Measurements from ENCODE around the gene MRPL36. TPM values are rescaled to one million over a fixed set of nuclear protein-coding genes. Genes with fewer than 3 reads are reported as not detected.

Gene MRPL36
- total RNA-seq, 1 donor: 26.7 TPM

DNA sequence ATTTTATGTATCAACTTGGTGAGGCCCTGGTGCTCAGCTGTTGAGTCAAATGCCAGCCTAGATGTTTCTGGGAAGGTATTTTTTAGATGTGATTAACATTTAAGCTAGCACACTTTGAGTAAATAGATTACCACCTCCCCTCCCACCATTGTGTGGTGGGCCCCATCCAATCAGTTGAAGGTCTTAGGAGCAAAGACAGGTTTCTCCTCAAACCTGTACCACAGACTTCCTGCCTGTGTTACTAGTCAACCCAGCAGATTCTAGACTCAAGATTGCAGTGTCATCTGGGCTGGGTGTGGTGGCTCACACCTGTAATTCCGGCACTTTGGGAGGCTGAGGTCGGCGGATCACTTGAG lies 33.8 kb downstream of the MRPL36 start:
- DNase-seq (ENCODE audit: low read depth in 2 of 3, low spot score in 2 of 3): no peak

DNA sequence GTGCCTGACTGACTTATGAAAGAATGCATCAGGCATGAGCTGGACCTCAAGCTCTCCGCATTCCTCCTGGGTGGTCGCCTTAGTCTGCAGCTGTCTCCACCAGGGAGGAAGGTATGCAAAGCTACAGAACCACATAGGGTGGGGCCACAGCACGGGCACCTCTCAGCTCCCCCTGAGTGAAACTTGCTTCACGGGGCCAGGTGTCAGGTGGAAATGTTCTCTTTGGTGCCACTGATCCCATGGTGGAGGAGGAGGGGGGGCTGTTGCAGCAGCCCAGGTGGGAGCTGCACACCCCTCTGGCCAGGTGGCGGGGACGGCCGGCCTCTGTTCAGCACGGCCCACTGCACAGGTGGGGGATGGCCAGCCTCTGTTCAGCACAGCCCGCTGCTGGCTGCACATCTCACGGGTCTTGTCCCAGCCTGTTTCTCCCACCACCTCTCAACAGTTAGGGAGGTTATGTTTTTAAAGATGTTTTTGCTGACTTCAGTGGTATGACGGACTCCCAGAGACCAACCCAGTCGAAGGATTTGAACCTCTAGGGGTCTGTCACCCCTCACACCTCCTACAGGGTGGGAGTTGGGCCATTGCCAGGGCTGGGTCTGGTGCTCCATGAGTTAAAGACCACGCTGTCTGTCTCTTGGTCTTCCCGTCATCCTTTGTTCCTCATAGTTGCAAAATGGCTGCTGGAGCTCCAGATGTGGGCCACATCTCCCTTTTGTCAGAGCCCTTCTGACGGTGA lies 34.3 kb downstream of the MRPL36 start:
- no peak for DNase-seq (ENCODE audit: low read depth in 2 of 3, low spot score in 2 of 3)

DNA sequence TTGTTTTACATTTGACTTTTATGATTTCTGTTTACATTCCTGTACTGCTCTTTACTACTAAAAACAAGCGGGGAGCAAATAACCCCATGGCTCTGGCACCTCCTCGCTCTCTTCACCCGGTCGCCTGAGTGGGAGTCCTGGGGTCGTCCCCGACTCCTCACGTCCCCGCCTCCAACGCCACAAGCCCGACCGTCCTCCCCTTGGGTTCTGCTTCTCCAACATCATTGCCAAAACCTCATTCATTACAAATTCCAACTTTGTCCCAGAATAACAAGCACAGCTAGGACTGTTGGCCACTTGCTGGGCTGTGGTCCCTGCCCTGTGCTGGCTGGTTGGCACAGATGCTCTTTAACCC lies 35.1 kb downstream of the MRPL36 start:
- DNase-seq (ENCODE audit: low read depth in 2 of 3, low spot score in 2 of 3): no peak

DNA sequence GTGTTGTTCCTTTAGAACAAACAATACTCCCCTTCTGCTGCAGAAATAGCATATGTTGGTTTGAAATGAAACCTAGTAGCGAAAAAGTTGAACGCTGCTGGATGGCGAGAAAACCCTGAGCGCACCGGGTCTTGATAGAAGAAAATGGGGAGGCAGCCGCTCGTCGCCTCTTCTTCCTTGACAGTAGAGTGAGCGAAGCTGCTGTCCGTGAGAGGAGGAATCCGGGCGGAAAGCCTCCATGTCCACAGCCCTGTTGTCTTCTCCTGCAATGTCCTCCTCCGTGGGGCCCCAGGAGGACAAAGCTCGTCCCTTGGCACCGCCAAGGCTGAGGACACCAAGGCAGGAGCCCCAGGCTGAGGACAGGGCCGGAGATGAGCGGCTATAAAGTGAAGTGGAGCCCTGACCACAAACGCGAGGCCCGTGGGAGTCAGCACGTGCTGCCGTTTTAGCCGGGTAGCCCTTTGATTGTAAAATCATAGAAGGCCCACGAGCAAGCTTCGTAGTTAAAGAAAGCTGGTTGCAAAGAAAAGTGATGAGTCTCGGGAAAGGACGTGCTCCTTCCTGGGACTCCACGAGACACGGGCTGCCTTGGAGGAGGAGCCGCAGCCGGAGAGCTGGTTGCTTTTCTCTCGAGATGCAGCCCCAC lies 35.6 kb downstream of the MRPL36 start:
- DNase-seq (ENCODE audit: low read depth in 2 of 3, low spot score in 2 of 3): no peak

DNA sequence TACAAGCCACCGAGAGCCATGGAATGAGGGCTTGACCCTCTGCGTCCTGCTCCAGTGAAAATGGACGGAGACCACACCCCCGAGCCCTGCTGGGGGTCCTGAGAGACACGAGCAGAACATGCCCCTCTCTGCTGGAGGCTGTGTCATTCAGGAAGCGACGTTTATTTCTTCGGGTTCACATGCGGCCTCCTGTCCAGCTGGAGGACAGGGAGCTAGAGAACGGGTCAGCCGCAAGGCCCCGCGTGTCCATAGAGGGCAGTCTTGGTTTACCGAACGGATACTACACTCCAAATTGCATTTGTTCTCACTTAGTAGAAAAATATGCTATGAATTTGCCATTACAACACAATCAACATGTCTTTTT lies 36.1 kb downstream of the MRPL36 start:
- DNase-seq (ENCODE audit: low read depth in 2 of 3, low spot score in 2 of 3): peak in 2 of 3 donors; percentile 13 to 38

DNA sequence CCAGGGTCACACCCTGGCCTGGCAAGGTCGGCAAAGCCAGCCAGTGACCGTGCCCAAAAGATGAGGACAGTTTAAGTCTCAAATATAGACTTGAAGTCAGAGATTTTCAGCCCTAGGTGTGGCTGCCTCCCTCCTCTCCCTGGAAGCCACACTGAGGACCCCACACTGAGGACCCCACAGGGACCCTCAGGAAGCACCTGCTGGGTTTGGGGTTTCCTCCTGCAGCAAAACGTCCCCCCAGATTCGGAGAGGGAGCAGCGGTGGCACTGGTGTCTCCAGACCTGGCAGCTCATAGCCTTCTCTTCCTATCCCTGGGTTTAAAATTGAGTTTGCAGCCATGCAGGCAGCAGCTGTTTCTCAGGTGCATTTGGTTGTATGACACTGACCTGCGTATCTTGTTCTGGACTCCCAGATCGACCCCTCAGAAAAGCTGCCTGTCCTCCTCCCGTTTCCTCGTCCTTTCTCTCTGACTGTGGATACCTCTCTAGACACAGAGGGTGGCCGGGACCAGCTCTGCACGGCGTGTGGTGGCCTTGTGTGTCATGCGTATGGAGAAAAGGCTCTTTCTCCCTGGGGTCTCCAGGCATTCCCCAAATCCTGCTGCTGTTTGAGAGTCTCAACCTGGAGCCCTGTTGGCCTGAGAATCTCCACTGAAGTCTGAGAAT lies 36.6 kb downstream of the MRPL36 start:
- DNase-seq (ENCODE audit: low read depth in 2 of 3, low spot score in 2 of 3): no peak

DNA sequence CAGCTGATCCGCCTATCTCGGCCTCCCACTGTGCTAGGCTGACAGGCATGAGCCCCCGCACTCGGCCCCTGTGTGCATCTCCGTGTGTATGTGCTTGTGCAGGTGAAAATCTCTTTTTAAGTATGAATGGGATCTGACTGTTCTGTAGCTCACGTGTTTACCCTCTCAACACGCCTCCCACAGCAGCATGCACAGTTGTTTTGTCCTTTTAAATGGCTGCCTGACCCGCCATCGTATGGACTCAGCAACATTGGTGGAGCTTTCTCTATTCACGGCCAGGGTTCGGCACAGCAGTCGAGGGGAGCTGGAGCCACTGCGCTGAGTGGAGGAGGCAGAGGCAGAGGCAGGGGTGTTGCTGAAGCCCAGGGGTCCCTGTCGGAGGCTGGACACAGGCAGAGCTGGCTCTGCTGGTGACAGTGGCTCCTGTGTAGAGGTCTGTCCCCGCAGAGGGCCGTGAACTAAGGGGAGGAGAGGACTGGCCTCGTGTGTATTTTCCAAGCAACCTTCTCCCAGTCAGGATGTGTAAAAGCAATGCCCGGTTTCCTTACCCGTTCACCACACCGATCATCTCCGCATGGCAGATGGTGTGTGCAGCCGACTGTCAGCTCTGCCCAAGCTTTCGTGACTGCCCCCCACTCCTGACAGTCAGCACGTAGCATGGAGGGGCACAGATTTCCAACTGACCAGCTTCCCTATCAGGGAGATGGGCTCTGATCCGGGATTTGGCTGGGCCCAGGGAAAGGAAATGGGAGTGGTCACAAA lies 37.3 kb downstream of the MRPL36 start:
- DNase-seq (ENCODE audit: low read depth in 2 of 3, low spot score in 2 of 3): no peak

DNA sequence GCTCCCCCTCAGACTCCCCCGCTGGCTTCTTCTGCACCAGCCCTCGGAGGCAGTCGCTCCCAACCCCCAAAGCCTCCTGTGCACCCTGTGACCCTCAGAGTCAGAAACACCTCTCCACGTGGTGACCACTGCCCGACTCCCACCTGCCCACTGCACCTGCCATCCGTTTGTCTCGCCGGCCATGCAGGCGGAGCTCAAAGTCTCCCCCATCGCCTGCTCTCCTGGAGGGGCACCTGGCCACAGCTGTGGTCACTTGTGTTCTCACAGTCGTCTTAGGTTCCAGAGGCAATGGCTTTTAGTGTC lies 38.2 kb downstream of the MRPL36 start:
- no peak for DNase-seq (ENCODE audit: low read depth in 2 of 3, low spot score in 2 of 3)

DNA sequence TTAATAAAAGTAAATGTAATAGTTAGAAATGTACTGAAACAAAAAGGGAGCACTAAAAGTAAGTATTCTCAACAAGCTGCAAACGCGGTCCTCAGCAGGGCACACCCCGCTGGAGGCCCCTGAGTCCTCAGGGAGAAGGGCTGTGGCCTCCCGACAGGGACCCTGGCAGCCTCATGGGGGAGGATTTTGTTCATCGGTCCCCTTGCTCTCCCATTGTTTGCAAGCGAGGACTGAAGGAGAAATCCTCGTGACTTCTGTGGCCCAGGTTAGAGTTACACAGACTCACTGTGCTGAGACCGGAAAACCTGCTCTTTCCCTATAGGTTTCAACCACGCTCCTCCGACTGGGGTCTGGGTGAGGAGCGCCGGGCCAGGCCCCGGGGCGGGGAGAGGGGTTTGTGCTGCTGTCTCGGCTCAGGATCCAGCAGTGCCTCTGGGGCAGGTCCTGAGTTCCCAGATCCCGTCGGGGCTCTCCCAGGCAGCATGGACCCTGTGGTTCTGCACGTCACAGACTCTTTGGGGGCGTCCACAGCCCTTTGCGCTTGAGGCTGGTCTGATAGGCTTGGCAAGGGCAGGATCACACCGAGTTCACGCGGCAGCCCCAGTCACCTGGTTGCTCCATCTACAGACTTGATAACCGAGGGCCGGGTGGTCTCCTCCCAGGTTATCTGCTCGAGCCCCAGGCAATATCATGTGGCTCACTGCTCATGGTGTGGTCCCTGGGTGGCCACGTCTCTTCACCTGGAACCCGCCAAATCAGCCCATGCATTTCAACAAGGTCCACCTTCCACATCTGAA lies 38.8 kb downstream of the MRPL36 start:
- DNase-seq (ENCODE audit: low read depth in 2 of 3, low spot score in 2 of 3): no peak

DNA sequence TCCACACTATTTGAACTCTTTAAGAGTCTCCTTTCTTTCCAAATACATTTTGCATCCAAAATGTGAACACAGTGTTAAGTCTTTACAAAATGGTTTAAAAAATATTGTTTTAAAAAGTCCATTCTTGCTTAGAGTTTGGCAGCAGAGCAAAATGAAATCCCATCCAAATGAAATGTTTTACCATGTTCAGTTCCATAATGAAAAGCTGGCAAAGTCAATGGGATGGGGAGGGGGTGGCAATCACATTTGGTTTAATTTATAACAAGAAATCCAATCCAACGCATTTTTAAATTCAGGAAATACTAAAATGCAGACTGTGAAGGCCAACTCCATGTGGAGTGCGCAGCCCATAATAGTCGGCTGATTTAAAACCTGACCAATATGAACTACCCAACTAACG lies 39.4 kb downstream of the MRPL36 start:
- no peak for DNase-seq (ENCODE audit: low read depth in 2 of 3, low spot score in 2 of 3)

DNA sequence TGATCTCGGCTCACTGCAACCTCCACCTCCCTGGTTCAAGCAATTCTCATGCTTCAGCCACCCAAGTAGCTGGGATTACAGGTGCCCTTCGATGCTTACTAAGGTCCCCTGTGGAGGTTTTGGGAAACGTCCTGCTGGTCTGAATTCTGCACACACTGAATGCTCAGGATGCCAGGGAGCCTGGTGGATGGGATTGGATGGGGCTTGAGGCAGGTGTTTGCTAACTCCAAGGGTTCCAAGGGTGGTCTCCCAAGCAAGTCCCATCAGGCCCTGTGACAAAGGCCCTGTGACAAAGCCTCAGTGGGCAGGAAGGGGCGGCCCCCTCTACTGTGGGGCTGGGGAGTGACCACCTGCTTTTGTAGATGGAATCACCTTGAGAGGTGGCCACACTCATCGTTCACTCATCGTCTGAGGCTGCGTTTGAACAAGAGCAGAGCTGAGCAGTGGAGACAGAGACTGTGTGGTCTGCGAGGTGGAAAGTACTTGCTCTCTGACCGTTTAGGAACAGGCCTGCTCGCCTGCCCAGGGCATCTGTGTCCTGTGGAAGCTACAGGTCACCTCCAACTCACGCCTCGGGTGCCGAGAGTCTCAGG lies 40.2 kb downstream of the MRPL36 start:
- no peak for DNase-seq (ENCODE audit: low read depth in 2 of 3, low spot score in 2 of 3)

DNA sequence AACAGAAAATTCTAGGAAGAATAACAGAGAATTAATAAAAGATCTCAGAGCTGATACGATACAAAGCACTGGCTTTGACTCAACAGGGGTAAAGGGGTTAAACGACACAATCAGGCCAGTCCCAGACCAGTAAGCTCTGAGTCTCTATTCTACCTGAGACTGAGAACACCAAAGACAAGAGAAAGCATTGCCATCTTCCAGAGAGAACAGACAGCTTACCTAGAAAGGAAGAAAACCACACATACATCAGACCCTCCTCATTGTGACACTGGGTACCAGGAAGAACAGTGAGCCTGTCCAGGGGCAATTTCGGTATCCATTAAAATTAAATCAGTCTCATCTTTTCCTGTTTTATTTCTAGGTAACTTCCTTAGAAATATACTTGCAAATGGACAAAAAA lies 41.1 kb downstream of the MRPL36 start:
- DNase-seq (ENCODE audit: low read depth in 2 of 3, low spot score in 2 of 3): no peak

DNA sequence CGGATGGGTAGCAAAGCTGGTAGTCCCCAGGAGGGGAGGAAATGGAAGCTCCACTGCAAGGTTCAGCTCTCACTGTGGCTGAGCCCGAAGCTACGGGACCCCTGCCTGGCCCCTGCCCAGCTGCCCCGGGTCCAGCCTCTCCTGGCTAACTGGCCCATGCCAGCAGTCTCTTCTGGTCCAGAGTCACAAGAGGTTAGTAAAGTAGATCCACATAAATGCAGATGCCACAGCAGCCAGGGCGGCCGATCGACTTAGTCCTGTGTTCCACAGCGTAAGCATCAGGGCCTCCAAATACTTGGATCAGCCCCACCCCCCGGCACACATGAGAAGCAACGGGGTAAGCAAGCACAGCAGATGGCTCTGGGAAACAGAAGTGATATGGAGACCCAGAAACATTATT lies 42.1 kb downstream of the MRPL36 start:
- DNase-seq (ENCODE audit: low read depth in 2 of 3, low spot score in 2 of 3): no peak

DNA sequence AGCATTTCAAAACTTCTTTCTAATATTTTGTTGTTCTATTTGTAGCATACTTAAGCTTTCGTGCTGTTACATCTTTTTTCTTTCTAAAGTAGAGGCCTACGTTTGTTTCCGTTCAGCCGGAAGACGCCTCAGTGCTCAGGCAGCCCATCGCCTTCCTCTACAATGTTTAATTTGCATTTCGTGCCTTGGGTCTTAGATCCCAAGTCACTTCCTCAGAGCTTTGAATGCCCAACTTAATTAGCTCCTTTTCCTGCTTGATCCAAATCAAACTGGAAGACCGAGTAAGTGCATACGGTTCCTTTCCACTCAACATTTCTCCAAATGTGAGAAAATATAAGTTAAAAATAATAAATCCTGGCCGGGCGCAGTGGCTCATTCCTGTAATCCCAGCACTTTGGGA lies 43.2 kb downstream of the MRPL36 start:
- DNase-seq (ENCODE audit: low read depth in 2 of 3, low spot score in 2 of 3): no peak

DNA sequence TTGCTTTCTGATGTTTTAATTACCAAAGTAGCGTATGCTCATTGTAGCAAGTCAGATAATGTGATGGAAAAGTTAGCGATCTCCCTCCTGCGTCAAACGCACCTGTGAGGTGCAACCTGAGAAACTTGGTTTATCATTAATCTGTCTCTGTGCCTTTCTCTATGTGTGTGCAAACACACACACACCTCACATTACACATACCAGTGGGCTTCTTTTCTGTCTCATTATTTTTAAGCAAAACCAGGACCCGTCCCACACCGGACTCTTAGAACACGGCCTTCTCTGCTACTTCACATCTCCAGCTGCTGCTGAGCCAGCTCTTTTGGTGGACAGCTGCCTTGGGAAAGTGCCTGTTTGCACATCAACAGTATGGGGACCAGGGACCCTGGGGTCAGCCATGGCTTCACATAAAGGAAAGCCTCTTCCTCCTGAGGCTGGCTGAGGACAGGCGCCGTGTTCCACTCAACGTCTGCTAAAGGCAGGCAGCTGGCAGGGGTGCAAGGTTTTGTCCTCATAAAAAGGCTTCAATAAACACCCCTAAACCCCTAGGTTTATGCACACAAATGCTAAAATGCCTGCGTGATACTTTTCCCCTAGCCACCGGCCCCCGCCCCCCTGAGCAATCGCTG lies 44.2 kb downstream of the MRPL36 start:
- no peak for DNase-seq (ENCODE audit: low read depth in 2 of 3, low spot score in 2 of 3)

DNA sequence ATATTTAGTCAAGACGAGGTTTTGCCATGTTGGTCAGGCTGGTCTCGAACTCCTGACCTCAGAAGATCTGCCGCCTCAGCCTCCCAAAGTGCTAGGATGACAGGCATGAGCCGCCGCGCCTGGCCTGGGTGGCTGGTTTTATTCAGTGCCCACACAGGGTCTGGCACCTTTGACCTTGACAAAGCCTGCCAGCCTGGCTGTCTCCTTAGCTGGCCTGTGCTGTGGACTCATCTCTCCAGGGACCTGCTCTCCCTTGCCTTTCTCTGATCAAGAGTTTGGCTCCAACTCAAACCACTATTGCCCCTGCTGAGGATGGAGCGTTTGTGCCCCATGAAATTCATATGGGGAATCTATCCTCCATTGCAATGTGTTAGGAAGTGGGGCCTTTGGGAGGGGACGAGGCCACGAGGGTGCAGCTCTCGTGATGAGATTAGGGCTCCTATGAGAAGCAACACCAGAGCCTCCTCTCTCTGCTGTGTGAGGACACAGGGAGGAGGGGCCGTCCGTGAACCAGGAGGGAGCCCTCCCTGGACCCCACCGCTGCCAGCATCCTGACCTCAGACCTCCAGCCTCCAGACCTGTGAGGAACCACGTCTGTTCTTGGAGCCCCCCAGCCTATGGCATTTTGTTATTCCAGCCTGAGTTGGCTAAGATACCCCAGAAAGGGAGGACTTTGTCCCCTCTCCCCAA lies 45.0 kb downstream of the MRPL36 start:
- no peak for DNase-seq (ENCODE audit: low read depth in 2 of 3, low spot score in 2 of 3)

DNA sequence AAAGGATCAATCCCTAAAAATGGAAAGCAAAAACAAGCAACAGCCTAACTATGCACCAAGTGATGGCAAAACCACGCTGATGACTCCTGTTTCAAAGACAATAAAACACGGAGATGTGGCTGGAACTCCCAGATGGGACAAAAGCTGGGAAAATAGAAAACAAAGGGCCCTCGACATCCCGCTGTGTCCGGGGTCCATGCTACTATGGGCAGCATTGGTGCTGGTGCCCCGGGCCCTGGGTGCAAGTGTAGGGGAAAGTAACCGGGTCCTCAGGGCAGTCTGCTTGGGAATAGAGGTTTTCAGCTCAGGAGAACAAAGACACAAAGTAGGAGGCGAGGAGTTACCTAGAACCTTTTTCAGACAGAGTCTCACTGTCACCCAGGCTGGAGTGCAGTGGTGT lies 46.1 kb downstream of the MRPL36 start:
- DNase-seq (ENCODE audit: low read depth in 2 of 3, low spot score in 2 of 3): no peak

DNA sequence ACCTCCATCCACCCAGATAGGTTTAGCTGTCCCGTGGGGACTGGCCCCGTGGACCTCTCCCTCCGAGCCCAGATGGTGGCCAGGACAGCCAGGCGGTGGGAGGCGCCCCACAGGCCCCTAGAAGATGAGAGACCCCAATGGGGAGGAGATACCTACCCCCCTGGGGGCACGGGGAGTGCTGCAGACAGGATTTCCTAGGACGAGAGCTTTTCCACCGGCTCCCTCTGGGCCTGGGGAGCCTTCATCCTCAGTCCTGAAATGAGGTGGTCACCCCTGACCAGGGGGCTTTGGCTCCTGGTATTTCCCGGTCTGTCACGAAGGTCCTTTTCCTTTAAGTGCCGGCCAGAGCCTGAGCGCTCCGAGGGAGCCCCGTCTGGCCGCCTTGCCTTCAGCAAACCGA lies 46.8 kb downstream of the MRPL36 start:
- no peak for DNase-seq (ENCODE audit: low read depth in 2 of 3, low spot score in 2 of 3)
